Stimulated activated CD4-positive, alpha-beta T cell treated with anti-CD3 and anti-CD28 coated beads, TNF-alpha, amount 100 ng/mL, for 4 hours (primary cell): ENCODE data around the gene HACD2.

Source experiments
- DNase-seq, 3 experiments: peaks; one replicate each; pipeline ENCODE4 v3.0.0-alpha.2; 2020; ENCODE audit warnings: low read depth in 3 of 3

Gene HACD2, protein sequence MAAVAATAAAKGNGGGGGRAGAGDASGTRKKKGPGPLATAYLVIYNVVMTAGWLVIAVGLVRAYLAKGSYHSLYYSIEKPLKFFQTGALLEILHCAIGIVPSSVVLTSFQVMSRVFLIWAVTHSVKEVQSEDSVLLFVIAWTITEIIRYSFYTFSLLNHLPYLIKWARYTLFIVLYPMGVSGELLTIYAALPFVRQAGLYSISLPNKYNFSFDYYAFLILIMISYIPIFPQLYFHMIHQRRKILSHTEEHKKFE

DNA sequence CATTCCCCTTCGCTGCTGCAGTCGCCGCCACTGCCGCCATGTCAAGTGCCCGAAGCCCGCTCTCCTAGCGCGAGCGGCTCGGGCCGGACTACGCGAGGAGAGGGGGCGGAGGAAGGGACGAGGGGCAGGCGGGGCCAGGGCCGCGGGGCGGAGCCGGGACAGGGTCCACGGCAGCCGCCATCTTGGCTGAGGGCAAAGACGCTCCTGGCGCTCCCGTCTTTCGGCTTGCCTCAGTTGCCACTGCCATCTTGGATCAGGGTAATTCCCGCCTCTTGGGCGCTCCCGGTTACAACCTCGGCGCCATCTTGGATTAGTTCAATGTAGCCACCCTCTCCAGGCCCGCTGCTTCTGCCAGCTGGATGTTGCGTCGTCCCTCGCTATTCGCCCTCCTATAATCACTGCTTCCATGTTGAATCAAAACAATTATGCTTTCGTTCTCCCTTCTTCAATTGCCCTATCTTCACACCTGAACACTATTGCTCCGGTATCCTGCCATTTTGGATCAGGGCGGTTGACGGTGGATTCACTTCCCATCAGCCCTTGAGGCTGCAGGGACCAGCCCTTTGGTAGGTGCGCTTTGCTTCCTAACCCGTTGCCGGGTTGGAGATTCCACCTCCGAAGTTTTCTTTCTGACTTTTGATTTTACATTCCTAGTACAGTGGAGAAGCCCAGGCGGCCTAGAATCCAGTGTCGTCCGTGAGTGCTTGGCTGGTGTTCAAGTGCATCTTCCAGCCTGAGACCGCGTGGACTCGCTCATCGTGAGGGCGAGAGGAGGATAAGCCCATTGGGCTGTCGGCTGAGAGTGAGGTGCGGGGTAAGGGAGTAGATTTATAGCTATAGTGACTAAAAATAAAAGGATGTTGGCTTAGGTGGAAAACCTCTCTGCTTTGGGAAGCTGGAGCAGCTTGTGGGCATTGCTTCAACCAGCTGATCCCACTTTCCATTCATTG is at the start of gene HACD2:
HACD2 (minus strand) TSS at position 66 of the 950 bp plus-strand sequence; CDS start at position 40, 26 bp downstream.
- DNase-seq = peak; percentile 84 to 93 (median 88)

DNA sequence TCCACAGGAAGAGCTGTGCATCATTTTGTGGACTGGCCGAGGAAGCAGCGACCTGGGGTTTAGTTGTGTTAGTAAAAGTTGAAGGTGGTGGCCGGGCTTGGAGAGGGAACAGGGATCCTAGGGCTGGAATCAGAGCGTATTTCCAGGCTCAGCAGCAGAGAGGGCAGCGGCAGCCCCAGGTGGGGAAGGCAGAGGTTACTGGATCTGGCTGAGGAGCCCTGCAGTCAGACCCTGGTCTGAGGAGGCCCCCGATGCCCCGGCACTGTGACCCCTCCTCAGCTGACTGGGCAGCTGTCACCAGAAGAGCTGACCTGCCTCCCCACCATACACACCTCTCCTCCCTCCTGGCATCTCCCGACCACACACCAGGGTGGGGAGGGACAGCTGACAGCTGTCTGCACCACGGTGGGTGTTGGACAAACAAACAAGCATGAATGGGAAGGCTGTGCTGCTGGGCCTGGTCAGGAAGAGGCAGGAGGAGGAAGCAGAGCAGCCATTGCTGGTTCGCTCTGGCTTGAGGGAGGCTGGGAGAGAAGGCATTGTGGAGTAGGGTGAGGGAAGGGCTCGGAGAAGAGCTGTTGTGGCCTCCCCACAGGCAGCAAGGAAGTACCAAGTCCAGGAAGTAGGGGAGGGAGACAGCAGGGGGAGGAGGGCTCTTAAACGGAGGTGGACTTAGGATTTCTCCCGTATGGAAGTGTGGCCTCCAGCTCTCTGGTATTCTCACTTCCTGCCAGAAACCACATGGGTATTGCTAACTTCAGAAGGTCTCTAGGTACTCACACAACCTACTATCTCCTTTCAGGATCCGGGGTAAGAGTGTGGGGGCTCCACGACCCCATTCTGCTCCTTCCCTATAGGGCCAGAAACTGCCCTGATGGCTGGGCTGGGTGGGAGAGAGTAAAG is 49.5 kb upstream of the HACD2 start:
- no peak for DNase-seq

DNA sequence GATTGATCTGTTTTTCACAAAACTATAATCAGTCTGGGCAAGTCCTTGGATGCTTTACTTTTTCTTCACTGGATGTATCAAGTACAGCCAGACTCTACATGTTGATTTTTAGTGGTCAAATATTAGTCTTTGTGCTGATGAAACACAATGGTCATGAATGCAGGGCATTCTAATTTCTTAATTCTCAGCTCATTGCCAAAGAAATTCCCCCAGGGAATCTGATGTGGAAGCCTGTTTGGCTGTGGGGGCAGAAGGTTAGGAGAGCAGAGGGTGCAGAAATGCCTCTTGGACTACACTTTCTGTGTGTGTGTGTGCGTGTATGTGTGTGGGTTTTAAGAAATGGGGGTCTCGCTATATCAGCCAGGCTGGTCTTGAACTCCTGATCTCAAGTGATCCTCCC is 48.7 kb upstream of the HACD2 start:
- no peak for DNase-seq

DNA sequence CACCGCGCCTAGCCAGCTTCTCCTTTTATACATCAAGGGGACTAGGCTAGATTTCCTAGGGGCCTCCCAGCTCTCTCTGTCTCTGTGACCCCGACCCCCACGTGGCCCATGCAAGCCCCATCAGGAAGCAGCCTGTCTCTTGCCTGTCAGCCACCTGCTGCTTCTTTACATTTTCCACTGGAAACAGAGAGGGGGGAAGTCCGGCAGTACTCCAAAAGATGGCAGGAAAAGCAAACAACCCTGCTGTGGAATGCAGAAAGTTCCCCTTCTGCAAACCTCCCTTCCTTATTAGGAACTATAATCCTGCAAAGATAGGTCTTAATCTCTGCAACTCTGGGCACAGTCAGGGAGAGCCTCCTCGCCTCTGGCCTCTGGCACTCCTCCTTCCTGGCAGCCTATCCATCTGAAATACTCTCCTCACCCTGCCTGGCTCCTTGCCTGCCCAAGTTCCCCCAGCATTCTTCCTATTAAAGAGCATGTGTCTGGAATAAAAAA is 47.4 kb upstream of the HACD2 start:
- no peak for DNase-seq

DNA sequence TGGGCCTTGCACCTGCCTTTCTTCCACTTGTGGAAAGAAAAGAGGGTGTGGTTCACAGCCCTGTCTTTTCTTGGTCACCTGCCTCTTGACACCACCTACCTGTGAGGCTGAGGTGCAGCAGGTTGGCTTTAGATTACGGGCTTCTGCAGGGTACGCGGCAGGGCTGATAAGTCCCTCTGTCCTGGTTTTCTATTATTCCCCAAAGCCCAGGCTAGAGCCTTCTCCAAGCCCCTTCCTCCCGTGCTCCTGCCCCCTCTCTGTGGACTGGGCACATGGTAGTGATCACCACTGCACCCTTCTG is 44.8 kb upstream of the HACD2 start:
- DNase-seq = no peak

DNA sequence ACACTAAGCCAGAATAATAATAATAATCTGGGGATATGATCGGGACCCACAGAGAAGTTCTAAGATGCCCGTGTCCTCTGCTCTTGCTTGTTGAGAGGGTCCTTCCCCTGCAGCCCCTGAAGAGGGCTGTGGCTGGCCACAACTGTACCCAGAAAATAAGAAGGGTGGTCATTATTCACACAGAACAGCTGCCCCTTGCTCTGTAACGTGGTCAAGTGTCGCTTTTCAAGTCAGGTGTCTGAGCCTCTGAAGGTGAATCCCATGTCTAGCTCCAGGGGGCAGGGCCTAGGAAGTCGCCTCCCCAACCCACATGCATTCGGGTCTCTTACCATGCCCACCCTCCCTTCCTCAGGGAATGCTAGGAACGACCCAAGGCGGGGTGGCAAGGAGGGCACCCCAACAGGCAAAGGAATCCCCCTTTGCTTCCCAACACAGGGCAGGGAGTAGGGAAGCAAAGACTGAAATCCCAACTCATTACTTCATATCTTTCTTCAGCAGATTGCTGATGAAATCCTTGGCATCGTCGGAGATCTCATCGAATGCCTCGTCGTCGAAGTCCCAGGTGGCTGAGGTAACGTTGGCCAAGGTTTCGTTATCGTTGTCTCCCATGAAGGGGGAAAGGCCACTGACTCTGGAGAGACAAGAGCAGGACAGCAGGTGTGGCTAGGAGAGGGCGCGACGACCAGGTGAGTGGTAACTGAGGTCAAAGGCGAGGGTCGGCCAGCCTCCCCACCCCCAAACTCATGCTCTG is 44.3 kb upstream of the HACD2 start:
- DNase-seq = no peak

DNA sequence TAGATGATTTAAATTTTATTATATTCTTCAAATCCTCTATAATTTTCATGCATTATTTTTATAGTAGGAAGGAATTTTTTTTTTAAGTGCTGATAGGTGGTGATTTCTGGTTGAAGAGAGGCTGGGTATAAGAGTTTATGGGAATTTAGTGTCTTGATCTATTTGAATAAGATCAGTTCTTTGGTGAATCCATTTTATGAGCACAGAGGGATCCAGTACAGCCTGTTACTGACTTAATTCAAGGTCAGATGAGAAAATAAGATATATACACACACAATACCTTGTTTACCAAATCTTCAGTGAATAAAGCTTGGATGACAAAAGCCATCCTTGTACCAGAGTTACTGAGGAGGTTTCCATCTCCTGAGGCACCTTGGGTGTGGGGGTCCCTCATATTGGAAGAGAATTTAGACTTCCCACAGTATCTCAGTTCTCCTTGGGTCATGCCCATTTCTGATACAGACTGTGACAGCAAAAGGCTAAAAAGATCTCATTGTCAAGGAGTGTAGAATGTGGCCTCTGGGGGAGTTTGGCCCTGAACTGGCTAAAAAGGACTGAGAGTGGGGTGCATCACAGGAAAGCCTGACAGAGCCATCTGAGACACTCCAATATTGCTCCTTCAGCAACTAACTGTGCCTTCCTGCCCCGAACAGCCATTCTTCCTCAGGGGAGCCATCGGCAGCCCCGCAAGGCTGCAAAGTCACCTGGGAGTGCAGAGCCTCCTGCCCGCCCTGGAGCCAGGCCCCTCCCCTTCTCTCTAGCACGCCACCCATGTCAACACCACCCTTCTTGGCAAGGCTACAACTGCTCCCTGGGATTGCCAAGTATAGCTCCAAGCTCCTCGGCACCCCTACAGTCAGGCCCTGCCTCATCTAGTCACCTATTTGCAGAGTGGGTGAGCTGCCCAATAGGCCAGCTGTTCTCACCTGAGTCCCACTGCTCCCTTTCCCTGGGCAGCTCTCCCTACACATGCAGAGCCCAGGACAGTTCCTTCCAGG is 43.1 kb upstream of the HACD2 start:
- DNase-seq = no peak

DNA sequence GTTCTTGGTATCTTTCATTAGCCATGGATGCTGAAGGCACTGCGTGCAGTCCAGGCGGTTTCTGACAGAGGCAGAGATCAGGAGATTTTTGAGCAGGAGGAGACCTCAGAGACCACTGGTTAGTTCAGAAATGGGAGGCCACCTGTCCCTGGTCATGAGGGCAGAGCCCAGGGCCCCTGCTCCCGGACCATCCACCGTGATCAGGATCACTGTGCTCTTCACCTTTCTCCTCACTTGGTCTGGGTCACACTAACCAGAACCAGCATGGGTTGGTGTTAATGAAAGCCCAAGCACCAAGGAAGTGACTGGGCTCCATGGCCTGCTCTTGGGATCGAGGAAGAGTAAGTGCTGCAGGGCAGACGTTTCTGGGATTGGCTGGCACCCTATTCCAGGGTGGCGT is 42.0 kb upstream of the HACD2 start:
- no peak for DNase-seq

DNA sequence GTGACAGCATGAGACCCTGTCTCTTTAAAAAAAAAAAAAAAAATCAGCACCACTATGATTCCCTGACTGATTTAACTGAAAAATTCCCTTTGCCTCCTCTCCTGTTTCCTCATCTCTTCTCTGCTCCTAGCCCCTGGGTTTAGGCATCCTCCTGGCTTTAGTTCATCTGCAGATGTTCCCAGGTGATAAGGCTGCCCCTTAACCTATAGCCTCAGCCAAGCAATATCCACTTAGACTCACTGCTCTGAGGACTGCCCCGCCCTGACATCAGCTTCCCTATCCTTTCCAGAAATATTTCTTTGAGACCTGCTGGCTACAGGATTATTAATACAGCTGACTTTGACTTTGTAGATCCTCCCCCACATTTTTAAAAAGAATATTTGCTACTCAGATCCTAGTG is 39.4 kb upstream of the HACD2 start:
- no peak for DNase-seq

DNA sequence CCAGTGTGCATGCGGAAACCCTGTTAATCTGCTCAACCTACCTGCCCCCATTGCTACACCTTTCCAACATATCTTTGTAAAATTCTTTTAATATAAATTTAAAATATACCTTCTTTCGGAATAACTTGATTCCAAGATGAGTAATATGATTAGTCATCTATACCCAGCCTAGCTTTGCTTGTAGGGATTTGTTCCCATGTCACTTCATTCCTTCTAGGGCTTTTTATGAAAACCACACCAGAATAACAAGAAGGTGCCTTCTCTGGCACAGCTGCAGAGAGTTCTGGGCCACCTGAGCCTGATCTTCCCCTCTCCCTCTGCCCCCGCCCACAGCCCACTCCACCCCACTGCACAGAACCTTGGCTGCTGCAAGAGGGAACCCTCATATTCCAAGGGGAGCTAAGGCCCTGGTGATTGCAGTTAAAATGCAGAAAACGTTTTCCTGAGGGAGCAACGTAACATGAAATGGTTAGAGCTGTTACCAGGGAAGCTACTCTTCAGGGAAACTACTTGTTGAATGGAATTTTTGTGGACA is 38.6 kb upstream of the HACD2 start:
- no peak for DNase-seq

DNA sequence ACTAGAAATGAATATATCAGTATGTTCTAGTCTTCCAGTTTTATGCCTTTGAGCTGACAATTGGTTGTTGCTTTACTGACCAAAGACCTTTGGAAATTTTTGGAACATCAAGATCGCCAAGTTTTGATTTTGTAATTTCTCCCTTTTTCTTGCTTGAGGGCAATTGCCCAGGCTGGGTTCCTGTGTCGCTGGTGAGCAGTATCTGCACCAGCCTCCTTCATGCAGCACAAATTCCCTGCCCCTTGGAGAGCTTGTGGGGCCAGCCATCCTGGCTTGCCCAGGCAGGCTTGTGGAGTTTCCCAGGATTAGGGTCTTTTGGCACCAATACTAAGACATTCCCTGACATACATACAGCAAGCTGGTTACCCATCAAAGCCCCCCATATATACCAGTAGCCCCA is 37.9 kb upstream of the HACD2 start:
- no peak for DNase-seq

DNA sequence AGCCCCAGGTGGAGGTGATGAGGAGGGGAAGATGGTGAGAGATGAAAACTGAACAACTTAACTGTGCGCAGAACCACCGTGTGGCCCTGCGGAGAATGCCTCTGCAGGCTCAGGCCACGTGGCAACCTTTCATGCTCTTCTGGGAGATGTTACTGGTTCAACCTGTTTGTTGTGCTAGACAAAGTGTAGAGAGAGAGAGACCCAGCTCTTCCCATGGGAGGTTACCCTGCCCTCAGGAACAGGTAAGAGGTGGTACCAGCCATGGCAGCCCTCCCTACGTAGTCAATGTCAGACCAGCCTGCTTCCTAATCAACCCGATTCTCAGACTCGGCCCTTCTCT is 37.0 kb upstream of the HACD2 start:
- no peak for DNase-seq

DNA sequence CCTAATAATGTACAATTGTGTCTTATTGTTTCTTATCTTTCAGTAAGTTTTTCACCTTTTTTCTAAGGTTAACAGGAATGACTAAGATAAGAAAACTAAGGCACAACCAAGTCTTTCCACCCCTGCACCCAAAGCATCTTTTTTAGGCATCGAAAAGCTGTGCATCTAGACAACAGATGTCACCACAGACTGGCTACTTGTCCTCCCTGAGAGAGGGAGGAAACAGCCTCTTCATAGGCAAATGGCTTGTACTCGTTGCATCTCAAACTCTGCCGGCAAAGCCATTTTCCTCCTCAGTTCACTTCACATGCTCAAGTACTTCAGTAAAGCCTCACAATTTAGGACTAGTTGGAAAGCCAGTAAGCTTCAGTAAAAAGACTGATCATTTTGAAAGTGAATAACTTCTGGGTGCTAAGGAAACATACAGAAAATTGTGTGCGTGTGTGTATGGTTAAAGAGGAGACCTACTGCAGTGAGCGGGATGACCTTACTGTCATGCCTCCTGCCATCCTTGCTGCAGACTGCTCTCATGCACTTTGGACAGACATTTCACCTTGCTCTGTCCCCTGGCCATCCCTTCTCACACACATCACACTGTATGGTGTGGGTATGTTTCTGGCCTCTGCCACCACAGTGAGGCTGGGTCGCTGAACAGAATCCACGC is 36.5 kb upstream of the HACD2 start:
- DNase-seq = no peak

DNA sequence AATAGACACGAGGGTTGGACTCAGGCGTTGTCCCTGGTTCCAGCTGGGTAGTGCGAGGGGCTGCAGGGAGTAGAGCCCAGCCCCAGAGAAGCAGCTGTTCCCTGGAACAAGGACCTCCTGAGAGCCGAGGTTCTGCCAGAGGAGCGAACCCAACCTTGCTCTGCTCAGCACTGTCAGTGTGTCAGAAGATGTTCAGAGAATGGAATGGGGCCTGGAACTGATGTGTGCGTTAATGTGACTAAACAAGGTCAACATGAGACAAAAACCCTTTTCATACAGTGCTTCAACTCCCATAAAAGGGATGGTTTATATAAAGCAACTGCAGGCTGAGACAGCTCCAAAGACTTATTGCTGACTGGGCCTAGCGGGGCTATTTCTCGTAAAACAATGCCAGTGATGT is 35.5 kb upstream of the HACD2 start:
- DNase-seq = no peak

DNA sequence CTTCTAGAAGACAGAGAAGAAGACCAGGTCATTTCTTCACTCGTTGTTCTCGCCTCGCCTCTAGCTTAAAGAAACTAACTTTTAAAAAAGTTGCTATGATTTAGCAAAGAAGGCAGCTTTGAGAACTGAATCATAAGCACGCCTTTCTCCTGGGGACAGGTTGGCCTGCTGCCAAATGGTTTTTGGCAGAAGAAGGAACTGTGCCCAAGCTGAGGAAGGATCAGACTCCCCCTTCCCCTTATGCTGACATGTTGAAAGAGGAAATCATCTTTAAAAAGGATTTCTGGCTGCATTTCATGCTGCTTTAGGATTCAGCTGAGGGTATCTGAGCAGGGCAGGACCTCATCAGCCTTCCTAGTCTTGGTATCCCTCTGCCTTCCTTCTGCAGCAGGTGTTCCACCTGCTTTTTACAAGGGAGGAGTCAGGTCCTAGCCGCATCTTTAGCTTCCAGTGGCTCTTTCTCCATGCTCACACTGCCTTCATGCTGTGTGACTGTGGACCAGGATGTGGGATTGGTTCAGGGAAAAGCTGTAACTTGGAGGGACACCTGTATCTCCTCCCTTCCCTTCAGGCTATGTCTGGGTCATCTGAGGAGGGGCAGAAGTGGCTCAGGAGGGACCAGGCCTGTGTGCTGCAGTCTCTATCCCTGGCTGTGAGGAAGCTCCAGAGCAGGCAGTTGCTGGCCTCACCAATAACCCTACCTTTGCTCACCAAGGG is 34.1 kb upstream of the HACD2 start:
- no peak for DNase-seq

DNA sequence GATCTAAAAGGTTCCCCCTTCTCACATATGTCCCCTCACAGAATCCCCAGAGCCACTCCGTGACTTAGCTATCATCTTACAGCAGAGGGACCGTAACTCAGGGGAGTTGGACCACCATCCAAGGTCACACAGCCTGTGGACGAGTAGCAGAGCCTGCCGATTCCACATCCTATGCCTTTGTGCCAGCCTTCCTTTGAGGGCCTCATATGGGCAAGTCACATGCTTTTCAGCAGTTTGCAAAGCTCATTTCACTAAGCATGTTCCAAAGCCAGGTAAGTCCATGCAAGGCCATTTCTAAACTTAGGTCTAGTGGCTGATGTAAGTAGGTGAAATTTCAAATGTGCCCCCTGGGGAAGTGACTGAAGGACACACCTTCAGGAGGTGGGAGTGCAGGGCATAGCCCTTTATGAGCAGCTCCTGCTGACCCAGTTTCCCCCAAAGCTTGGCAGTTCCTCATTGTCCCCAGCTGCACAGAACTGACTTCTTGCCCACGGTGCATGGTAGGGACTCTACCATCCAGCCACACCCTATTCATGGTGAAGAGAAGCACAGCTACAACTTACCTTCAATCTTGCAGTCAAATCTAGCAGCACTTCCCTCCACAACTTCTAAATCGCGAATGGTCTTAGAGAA is 33.3 kb upstream of the HACD2 start:
- no peak for DNase-seq

DNA sequence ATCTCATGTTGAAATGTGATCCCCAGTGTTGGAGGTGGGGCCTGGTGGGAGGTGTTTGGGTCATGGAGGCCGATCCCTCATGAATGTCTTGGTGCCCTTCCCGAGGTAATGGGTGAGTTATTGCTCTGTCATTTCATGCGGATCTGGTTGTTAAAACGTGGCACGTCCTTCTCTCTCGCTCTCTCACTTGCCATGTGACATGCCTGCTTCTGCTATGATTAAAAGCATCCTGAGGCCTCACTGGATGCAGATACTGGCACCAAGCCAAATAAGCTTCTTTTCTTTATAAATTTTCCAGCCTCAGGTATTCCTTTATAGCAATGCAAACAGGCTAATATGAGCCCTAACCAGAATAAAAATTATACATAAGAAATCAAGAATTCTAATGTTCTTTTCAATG is 31.7 kb upstream of the HACD2 start:
- no peak for DNase-seq

DNA sequence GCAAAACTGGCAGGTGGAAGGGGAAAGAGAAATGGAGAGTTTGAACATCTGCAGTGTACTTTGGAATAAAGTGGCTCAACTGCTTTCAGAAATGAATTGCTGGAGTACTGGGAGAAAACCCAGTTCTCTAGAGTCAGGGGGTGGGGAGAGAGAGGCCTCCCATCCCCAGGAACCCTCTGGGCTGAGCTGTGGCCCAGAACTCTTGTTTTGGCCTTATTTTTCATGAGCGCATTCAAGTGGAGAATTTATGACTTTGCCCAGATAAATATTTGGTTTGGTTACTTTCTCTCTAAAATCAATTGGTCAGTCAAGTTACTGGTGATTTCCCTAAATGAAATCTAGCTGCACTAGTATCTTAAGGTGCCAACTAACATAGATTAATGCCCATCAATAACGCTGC is 28.7 kb upstream of the HACD2 start:
- DNase-seq = no peak
